ENCODE data around the gene MYO18A. TPM values are rescaled to one million over a fixed set of nuclear protein-coding genes. Genes with fewer than 3 reads are reported as not detected.
"Not testable (repeated sequence)": the region's sequence is repeated elsewhere in the genome, so short reads cannot be mapped to it uniquely, and the experiment has no call there.

MYO18A gene
- total RNA-seq, 1 experiment from 2014 or later = 41.7 TPM

- no peak for DNase-seq (ENCODE audit: low read depth)
Observed at GRCh38 chr17:29196769-29197515, 16.7 kb upstream of the MYO18A start.

GRCh38 chr17:29195465-29196081, 15.4 kb upstream of the MYO18A start:
- no peak for DNase-seq (ENCODE audit: low read depth)

GRCh38 chr17:29194669-29195068, 14.5 kb upstream of the MYO18A start:
- no peak for DNase-seq (ENCODE audit: low read depth)

GRCh38 chr17:29193146-29193545, 12.9 kb upstream of the MYO18A start:
- no peak for DNase-seq (ENCODE audit: low read depth)

- DNase-seq (ENCODE audit: low read depth) = no peak
Observed at GRCh38 chr17:29190592-29191207, 10.5 kb upstream of the MYO18A start.

- no peak for DNase-seq (ENCODE audit: low read depth)
Observed at GRCh38 chr17:29190039-29190438, 9.8 kb upstream of the MYO18A start.

- no peak for DNase-seq (ENCODE audit: low read depth)
Observed at GRCh38 chr17:29189355-29189754, 9.2 kb upstream of the MYO18A start.

- no peak for DNase-seq (ENCODE audit: low read depth)
Observed at GRCh38 chr17:29181226-29181625, 1.0 kb upstream of the MYO18A start.

- no peak for DNase-seq (ENCODE audit: low read depth)
Observed at GRCh38 chr17:29180788-29181160, 576 bp upstream of the MYO18A start.

- peak; percentile 72 for DNase-seq (ENCODE audit: low read depth)
Observed at GRCh38 chr17:29179232-29180033, 765 bp downstream of the MYO18A start.

GRCh38 chr17:29178750-29179231, 1.4 kb downstream of the MYO18A start:
- no peak for DNase-seq (ENCODE audit: low read depth)

GRCh38 chr17:29177871-29178749, 2.1 kb downstream of the MYO18A start:
- DNase-seq (ENCODE audit: low read depth) = no peak

- DNase-seq (ENCODE audit: low read depth) = no peak
Observed at GRCh38 chr17:29177541-29177870, 2.7 kb downstream of the MYO18A start.

GRCh38 chr17:29176558-29177351, 3.4 kb downstream of the MYO18A start:
- DNase-seq (ENCODE audit: low read depth) = no peak

- no peak for DNase-seq (ENCODE audit: low read depth)
Observed at GRCh38 chr17:29175349-29175748, 4.8 kb downstream of the MYO18A start.

- DNase-seq (ENCODE audit: low read depth) = no peak
Observed at GRCh38 chr17:29172589-29172988, 7.6 kb downstream of the MYO18A start.

- DNase-seq (ENCODE audit: low read depth) = no peak
Observed at GRCh38 chr17:29170682-29171081, 9.5 kb downstream of the MYO18A start.

- DNase-seq (ENCODE audit: low read depth) = no peak
Observed at GRCh38 chr17:29169806-29170591, 10.2 kb downstream of the MYO18A start.

- DNase-seq (ENCODE audit: low read depth) = not testable (repeated sequence)
Observed at GRCh38 chr17:29168759-29169126, 11.5 kb downstream of the MYO18A start.

Measured in LHCN-M2 (cell line).